Activated T-cell treated with anti-CD3 and anti-CD28 coated beads, Interleukin-2, amount 50 U/mL, for 24 hours (primary cell): ENCODE data around the gene IP6K3.

Source experiments
- DNase-seq: peaks from one replicate; pipeline ENCODE4 v3.0.0-alpha.2; 2020
- H3K27ac Mint-ChIP-seq: 2 replicates; pipeline ENCODE4 v1.8.0; 2020; ENCODE audit warnings: mild to moderate bottlenecking, mixed read lengths
- H3K27me3 Mint-ChIP-seq: 2 replicates; pipeline ENCODE4 v1.8.0; 2020; ENCODE audit warnings: mixed read lengths
- H3K36me3 Mint-ChIP-seq: 2 replicates; pipeline ENCODE4 v1.8.0; 2020; ENCODE audit warnings: low read depth, mixed read lengths
- H3K4me1 Mint-ChIP-seq: 2 replicates; pipeline ENCODE4 v1.8.0; 2020; ENCODE audit warnings: low read depth, mixed read lengths
- H3K4me3 Mint-ChIP-seq: 2 replicates; pipeline ENCODE4 v1.8.0; 2020; ENCODE audit warnings: mild to moderate bottlenecking, moderate library complexity, mixed read lengths
- H3K9me3 Mint-ChIP-seq: 2 replicates; pipeline ENCODE4 v1.8.0; 2020; ENCODE audit warnings: mixed read lengths

IP6K3 gene

GRCh38 chr6:33696076-33696475 is 50.6 kb downstream of the IP6K3 start:
- H3K36me3 Mint-ChIP-seq, result peaks cover 99% of the 10 kb centered on the region
- H3K27ac Mint-ChIP-seq, result peak overlapping the region; percentile 96
- DNase-seq, result no peak
- H3K27me3 Mint-ChIP-seq, result no peaks in the 10 kb centered on the region
- H3K9me3 Mint-ChIP-seq, result no peaks in the 10 kb centered on the region
- H3K4me1 Mint-ChIP-seq, result peaks cover 86% of the 10 kb centered on the region
- H3K4me3 Mint-ChIP-seq, result peak overlapping the region; percentile 48

- Mint-ChIP-seq H3K9me3 (no peaks in the 10 kb centered on the region), H3K36me3 (peaks cover 100% of the 10 kb centered on the region), H3K27me3 (no peaks in the 10 kb centered on the region), H3K27ac (peak overlapping the region; percentile 96), H3K4me1 (peaks cover 86% of the 10 kb centered on the region), H3K4me3 (no peak overlapping the region)
- DNase-seq, result no peak
Observed at GRCh38 chr6:33695451-33695887, 51.2 kb downstream of the IP6K3 start.

GRCh38 chr6:33694977-33695376 is 51.7 kb downstream of the IP6K3 start:
- Mint-ChIP-seq H3K36me3 (peaks cover 100% of the 10 kb centered on the region), H3K4me1 (peaks cover 81% of the 10 kb centered on the region), H3K9me3 (no peaks in the 10 kb centered on the region), H3K4me3 (peak overlapping the region; percentile 46), H3K27me3 (no peaks in the 10 kb centered on the region), H3K27ac (peak overlapping the region; percentile 96)
- DNase-seq, result peak; percentile 43

- peak overlapping the region; percentile 96 for H3K27ac Mint-ChIP-seq
- DNase-seq, result peak; percentile 79
- H3K27me3 Mint-ChIP-seq, result no peaks in the 10 kb centered on the region
- no peaks in the 10 kb centered on the region for H3K9me3 Mint-ChIP-seq
- H3K4me3 Mint-ChIP-seq, result peak overlapping the region; percentile 46
- peaks cover 78% of the 10 kb centered on the region for H3K4me1 Mint-ChIP-seq
- peaks cover 100% of the 10 kb centered on the region for H3K36me3 Mint-ChIP-seq
Observed at GRCh38 chr6:33694401-33694931, 52.2 kb downstream of the IP6K3 start.

- no peaks in the 10 kb centered on the region for H3K27me3 Mint-ChIP-seq
- H3K4me1 Mint-ChIP-seq, result peaks cover 72% of the 10 kb centered on the region
- peaks cover 100% of the 10 kb centered on the region for H3K36me3 Mint-ChIP-seq
- no peak overlapping the region for H3K4me3 Mint-ChIP-seq
- peak overlapping the region; percentile 96 for H3K27ac Mint-ChIP-seq
- no peaks in the 10 kb centered on the region for H3K9me3 Mint-ChIP-seq
- DNase-seq, result peak; percentile 39
Observed at GRCh38 chr6:33693186-33694105, 53.3 kb downstream of the IP6K3 start.

GRCh38 chr6:33692760-33693158 is 53.9 kb downstream of the IP6K3 start:
- H3K27me3 Mint-ChIP-seq, result no peaks in the 10 kb centered on the region
- H3K27ac Mint-ChIP-seq, result peak overlapping the region; percentile 96
- H3K4me3 Mint-ChIP-seq, result peak overlapping the region; percentile 41
- H3K36me3 Mint-ChIP-seq, result peaks cover 99% of the 10 kb centered on the region
- no peaks in the 10 kb centered on the region for H3K9me3 Mint-ChIP-seq
- DNase-seq, result peak; percentile 70
- peaks cover 68% of the 10 kb centered on the region for H3K4me1 Mint-ChIP-seq

GRCh38 chr6:33692078-33692759 is 54.5 kb downstream of the IP6K3 start:
- Mint-ChIP-seq H3K27ac (peak overlapping the region; percentile 96), H3K36me3 (peaks cover 99% of the 10 kb centered on the region), H3K4me3 (peak overlapping the region; percentile 41), H3K27me3 (no peaks in the 10 kb centered on the region), H3K9me3 (no peaks in the 10 kb centered on the region), H3K4me1 (peaks cover 63% of the 10 kb centered on the region)
- no peak for DNase-seq

- Mint-ChIP-seq H3K9me3 (no peaks in the 10 kb centered on the region), H3K27me3 (no peaks in the 10 kb centered on the region), H3K4me1 (peaks cover 56% of the 10 kb centered on the region), H3K36me3 (peaks cover 99% of the 10 kb centered on the region), H3K4me3 (no peak overlapping the region), H3K27ac (peak overlapping the region; percentile 96)
- DNase-seq, result no peak
Observed at GRCh38 chr6:33691456-33692077, 55.1 kb downstream of the IP6K3 start.

- peak overlapping the region; percentile 96 for H3K27ac Mint-ChIP-seq
- no peaks in the 10 kb centered on the region for H3K27me3 Mint-ChIP-seq
- peaks cover 48% of the 10 kb centered on the region for H3K4me1 Mint-ChIP-seq
- no peaks in the 10 kb centered on the region for H3K9me3 Mint-ChIP-seq
- H3K36me3 Mint-ChIP-seq, result peaks cover 99% of the 10 kb centered on the region
- no peak overlapping the region for H3K4me3 Mint-ChIP-seq
- DNase-seq, result no peak
Observed at GRCh38 chr6:33690766-33691165, 55.9 kb downstream of the IP6K3 start.

- H3K4me3 Mint-ChIP-seq, result no peak overlapping the region
- H3K4me1 Mint-ChIP-seq, result peaks cover 39% of the 10 kb centered on the region
- no peak overlapping the region for H3K27ac Mint-ChIP-seq
- no peak for DNase-seq
- no peaks in the 10 kb centered on the region for H3K27me3 Mint-ChIP-seq
- H3K9me3 Mint-ChIP-seq, result no peaks in the 10 kb centered on the region
- peaks cover 99% of the 10 kb centered on the region for H3K36me3 Mint-ChIP-seq
Observed at GRCh38 chr6:33689879-33690278, 56.8 kb downstream of the IP6K3 start.

- Mint-ChIP-seq H3K4me3 (no peak overlapping the region), H3K27ac (peak overlapping the region; percentile 44), H3K4me1 (peaks cover 32% of the 10 kb centered on the region), H3K9me3 (no peaks in the 10 kb centered on the region), H3K36me3 (peaks cover 99% of the 10 kb centered on the region), H3K27me3 (no peaks in the 10 kb centered on the region)
- DNase-seq, result no peak
Observed at GRCh38 chr6:33689148-33689494, 57.6 kb downstream of the IP6K3 start.

- H3K27me3 Mint-ChIP-seq, result no peaks in the 10 kb centered on the region
- H3K4me1 Mint-ChIP-seq, result peaks cover 28% of the 10 kb centered on the region
- no peak for DNase-seq
- H3K9me3 Mint-ChIP-seq, result no peaks in the 10 kb centered on the region
- no peak overlapping the region for H3K4me3 Mint-ChIP-seq
- H3K27ac Mint-ChIP-seq, result peak overlapping the region; percentile 29
- H3K36me3 Mint-ChIP-seq, result peaks cover 99% of the 10 kb centered on the region
Observed at GRCh38 chr6:33688451-33689147, 58.1 kb downstream of the IP6K3 start.

GRCh38 chr6:33688006-33688405 is 58.7 kb downstream of the IP6K3 start:
- Mint-ChIP-seq H3K4me1 (peaks cover 28% of the 10 kb centered on the region), H3K27ac (no peak overlapping the region), H3K9me3 (no peaks in the 10 kb centered on the region), H3K4me3 (no peak overlapping the region), H3K36me3 (peaks cover 99% of the 10 kb centered on the region), H3K27me3 (no peaks in the 10 kb centered on the region)
- DNase-seq, result no peak
